Peyer's patch (tissue), 4 donors: ENCODE data around the gene FARS2. TPM values are rescaled to one million over a fixed set of nuclear protein-coding genes. Genes with fewer than 3 reads are reported as not detected.

ENCODE experiments used
- DNase-seq, 3 donors: peaks; one replicate each; pipeline ENCODE4 v3.0.0-alpha.2; 2017 to 2019
- H3K27ac ChIP-seq, 4 donors: fragments of 200-600 bp; sonication (generic); one replicate each; pipeline ENCODE4 v1.5.1; 2016 to 2019
- H3K27me3 ChIP-seq, 2 donors: fragments of 200-600 bp; sonication (generic); one replicate each; pipeline ENCODE4 v1.5.1; 2019
- H3K36me3 ChIP-seq, 3 donors: fragments of 200-600 bp; sonication (generic); one replicate each; pipeline ENCODE4 v1.5.1; 2016 to 2019
- H3K4me1 ChIP-seq, 4 donors: fragments of 200-600 bp; sonication (generic); one replicate each; pipeline ENCODE4 v1.5.1; 2016 to 2019
- H3K4me3 ChIP-seq, 4 donors: fragments of 200-600 bp; sonication (generic); 1 replicate in 3 of 4; 2 replicates in 1 of 4; pipeline ENCODE4 v1.5.1; 2016 to 2019; ENCODE audit warnings: mild to moderate bottlenecking in 1 of 4
- H3K9me3 ChIP-seq, 4 donors: fragments of 200-600 bp; sonication (generic); one replicate each; pipeline ENCODE4 v1.5.1; 2016 to 2019; ENCODE audit warnings: mild to moderate bottlenecking in 1 of 4
- CTCF ChIP-seq, 6 experiments: fragments of 450-650 bp in 4 of 6; fragments of 200-600 bp in 2 of 6; sonication (generic) in 1 of 6; IDR thresholded peaks; one replicate each; pipeline ENCODE4 v1.5.1; 2017 to 2019; ENCODE audit warnings: antibody characterized with exemption in 6 of 6, mild to moderate bottlenecking in 3 of 6, moderate library complexity in 1 of 6
- POLR2A ChIP-seq, 2 donors: fragments of 450-650 bp; IDR thresholded peaks; one replicate each; pipeline ENCODE4 v1.5.1; 2017; ENCODE audit warnings: antibody characterized with exemption in 2 of 2, mild to moderate bottlenecking in 2 of 2, moderate library complexity in 2 of 2
- total RNA-seq, 4 donors: library from RNA; depleted of rRNA; stranded (reverse); fragments of >200 nt; gene quantifications; one replicate each; pipeline ENCODE4 v1.1.0, GENCODE V29; 2016

FARS2 gene
- total RNA-seq, 4 donors from 2014 or later = 9.5 to 42.1 (median 17.1) TPM

- Histone ChIP-seq H3K27ac (no peak overlapping the region), H3K4me1 (no peaks in the 10 kb centered on the region), H3K27me3 (no peaks in the 10 kb centered on the region), H3K4me3 (no peak overlapping the region), H3K9me3 (no peaks in the 10 kb centered on the region), H3K36me3 (no peaks in the 10 kb centered on the region)
- TF ChIP-seq CTCF (IDR thresholded peaks at IDR 0.05) (no peak), POLR2A (IDR thresholded peaks at IDR 0.05) (no peak)
- no peak for DNase-seq
Measured at GRCh38 chr6:5517796-5518195, 256.5 kb downstream of the FARS2 start.

DNA sequence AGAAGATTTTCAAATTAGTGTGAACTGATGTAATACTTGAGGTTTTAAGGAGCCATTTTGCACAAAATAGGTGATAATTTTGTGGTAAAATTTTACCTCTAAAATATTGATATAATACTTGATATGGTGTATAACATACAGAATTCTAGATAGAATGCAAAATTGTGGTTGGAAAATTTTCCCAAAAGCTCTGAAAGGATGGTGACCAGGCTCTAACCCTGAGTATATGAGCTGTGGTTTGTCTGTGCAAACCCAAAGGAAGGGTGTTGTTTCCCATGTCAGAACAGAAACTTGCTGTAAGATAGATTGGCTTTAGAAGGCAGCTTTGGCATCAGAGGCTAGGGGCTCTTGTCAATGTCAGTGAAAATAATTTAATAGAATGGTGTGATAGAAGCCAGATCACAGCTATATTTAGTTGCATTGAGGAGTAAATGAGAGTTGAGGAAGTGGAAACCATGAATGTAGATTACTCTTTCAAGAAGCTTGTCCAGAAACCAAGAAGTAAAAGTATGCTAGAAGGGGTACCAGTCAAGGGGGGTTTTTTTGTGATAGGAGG, 257.7 kb downstream of the FARS2 start:
- Histone ChIP-seq H3K27ac (no peak overlapping the region), H3K4me3 (no peak overlapping the region), H3K36me3 (no peaks in the 10 kb centered on the region), H3K4me1 (no peaks in the 10 kb centered on the region), H3K9me3 (no peaks in the 10 kb centered on the region), H3K27me3 (no peaks in the 10 kb centered on the region)
- no peak for TF ChIP-seq POLR2A (IDR thresholded peaks at IDR 0.05)
- no peak for TF ChIP-seq CTCF (IDR thresholded peaks at IDR 0.05)
- no peak for DNase-seq

GRCh38 chr6:5520796-5521195, 259.5 kb downstream of the FARS2 start:
- Histone ChIP-seq H3K36me3 (no peaks in the 10 kb centered on the region), H3K27me3 (no peaks in the 10 kb centered on the region), H3K4me1 (no peaks in the 10 kb centered on the region), H3K9me3 (no peaks in the 10 kb centered on the region), H3K27ac (no peak overlapping the region), H3K4me3 (no peak overlapping the region)
- TF ChIP-seq POLR2A (IDR thresholded peaks at IDR 0.05) = no peak
- no peak for TF ChIP-seq CTCF (IDR thresholded peaks at IDR 0.05)
- DNase-seq = no peak

DNA sequence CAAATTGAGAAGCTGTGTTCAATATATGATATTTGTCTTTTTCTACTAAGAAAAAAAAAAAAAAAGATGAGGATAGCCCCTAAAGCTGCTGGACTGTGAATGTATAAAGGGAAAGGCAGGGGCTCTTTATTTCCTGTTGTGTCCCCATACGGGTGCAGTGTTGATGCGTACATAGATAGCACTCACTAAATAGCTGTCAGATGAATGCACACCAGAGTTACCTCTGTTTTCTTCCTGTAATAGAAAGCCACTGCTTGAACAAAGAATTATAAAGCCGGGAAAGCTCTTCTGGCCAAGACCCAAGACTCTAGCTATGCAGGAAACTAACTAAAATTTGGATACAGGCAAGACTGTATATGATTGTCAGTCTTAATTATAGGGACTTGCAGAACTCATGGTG, 260.0 kb downstream of the FARS2 start:
- TF ChIP-seq POLR2A (IDR thresholded peaks at IDR 0.05) (no peak), CTCF (IDR thresholded peaks at IDR 0.05) (no peak)
- H3K27me3 ChIP-seq = no peaks in the 10 kb centered on the region
- no peaks in the 10 kb centered on the region for H3K36me3 ChIP-seq
- no peak overlapping the region for H3K27ac ChIP-seq
- no peak for DNase-seq
- no peaks in the 10 kb centered on the region for H3K4me1 ChIP-seq
- H3K9me3 ChIP-seq = no peaks in the 10 kb centered on the region
- H3K4me3 ChIP-seq = no peak overlapping the region

DNA sequence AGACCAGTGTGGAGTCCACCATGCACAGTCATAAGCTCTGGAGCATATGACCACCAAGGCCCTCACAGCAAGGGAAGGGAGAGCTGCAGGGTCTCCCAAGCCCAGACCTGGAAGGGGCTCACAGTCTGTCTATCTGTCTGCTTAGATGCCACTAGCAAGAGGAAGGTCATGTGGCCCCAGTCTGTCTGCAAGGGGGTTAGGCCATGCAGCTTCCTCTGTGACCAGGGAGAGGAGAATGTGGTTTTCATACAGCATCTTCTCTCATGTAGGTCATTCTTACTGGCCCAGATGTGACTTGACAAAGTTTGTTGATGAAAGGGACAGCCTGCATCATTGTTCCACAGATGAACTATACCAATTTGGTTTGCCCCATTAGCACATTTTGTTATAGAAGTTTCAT, 260.8 kb downstream of the FARS2 start:
- Histone ChIP-seq H3K27me3 (no peaks in the 10 kb centered on the region), H3K4me1 (no peaks in the 10 kb centered on the region), H3K9me3 (no peaks in the 10 kb centered on the region), H3K36me3 (no peaks in the 10 kb centered on the region), H3K27ac (no peak overlapping the region), H3K4me3 (no peak overlapping the region)
- no peak for DNase-seq
- TF ChIP-seq CTCF (IDR thresholded peaks at IDR 0.05) (no peak), POLR2A (IDR thresholded peaks at IDR 0.05) (no peak)

DNA sequence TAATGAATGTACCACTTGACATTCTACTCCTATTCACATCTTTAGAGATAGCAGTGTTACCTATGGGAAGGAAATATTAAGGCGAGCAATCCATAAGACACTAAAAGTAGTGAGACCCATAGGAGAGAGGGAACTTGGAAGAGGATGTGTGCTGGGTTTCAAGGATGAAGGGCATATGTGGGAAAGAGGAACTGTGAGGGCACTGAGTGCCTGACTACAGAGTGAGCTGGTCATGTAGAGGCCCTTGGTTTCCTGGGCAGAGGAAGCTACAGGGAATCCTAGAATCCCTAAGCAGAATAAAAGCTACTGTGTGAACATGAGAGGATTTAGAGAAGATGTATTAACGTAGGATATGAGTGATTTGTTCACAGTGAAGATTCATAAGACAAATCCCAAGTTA, 262.8 kb downstream of the FARS2 start:
- no peaks in the 10 kb centered on the region for H3K9me3 ChIP-seq
- H3K36me3 ChIP-seq = no peaks in the 10 kb centered on the region
- no peak overlapping the region for H3K4me3 ChIP-seq
- TF ChIP-seq POLR2A (IDR thresholded peaks at IDR 0.05) (no peak), CTCF (IDR thresholded peaks at IDR 0.05) (no peak)
- no peak overlapping the region for H3K27ac ChIP-seq
- no peaks in the 10 kb centered on the region for H3K4me1 ChIP-seq
- no peak for DNase-seq
- no peaks in the 10 kb centered on the region for H3K27me3 ChIP-seq
